SH-SY5Y (cell line): ENCODE measurements around the gene PEA15.

ENCODE experiments used
- GATA2 ChIP-seq: IDR thresholded peaks from 2 replicates; pipeline ENCODE4 v1.6.1; 2011; ENCODE audit warnings: mild to moderate bottlenecking, low read depth, low read length
- GATA3 ChIP-seq: IDR thresholded peaks from 2 replicates; pipeline ENCODE4 v1.6.1; 2011; ENCODE audit warnings: low read depth, mild to moderate bottlenecking, low read length, moderate library complexity

PEA15 gene

GRCh38 chr1:160205242-160206035, at the start of gene PEA15:
Gene PEA15, plus strand, starts transcription at chr1:160205384. Its CDS starts 6,161 bp downstream, at chr1:160211545.
- no peak for TF ChIP-seq GATA3
- TF ChIP-seq GATA2 = no peak

- TF ChIP-seq GATA2 = peak; percentile 31; the same call in 1 of the 2 replicates
- TF ChIP-seq GATA3 = no peak
These were observed 48.8 kb upstream of the PEA15 start for GRCh38 chr1:160156361-160156760.

- TF ChIP-seq GATA2 (no peak), GATA3 (no peak)
These were observed 48.0 kb upstream of the PEA15 start for GRCh38 chr1:160157174-160157573.

- no peak for TF ChIP-seq GATA3
- TF ChIP-seq GATA2 = no peak
These were observed 47.2 kb upstream of the PEA15 start for GRCh38 chr1:160158031-160158430.

- TF ChIP-seq GATA3 (no peak), GATA2 (no peak)
These were observed 46.6 kb upstream of the PEA15 start for GRCh38 chr1:160158534-160158933.

GRCh38 chr1:160159846-160160245, 45.3 kb upstream of the PEA15 start:
- TF ChIP-seq GATA3 (no peak), GATA2 (no peak)

- TF ChIP-seq GATA3 (no peak), GATA2 (no peak)
These were observed 43.0 kb upstream of the PEA15 start for GRCh38 chr1:160161965-160162705.

- TF ChIP-seq GATA3 (no peak), GATA2 (no peak)
These were observed 42.3 kb upstream of the PEA15 start for GRCh38 chr1:160162931-160163330.

GRCh38 chr1:160163615-160164014, 41.6 kb upstream of the PEA15 start:
- TF ChIP-seq GATA2 = no peak
- TF ChIP-seq GATA3 = no peak

GRCh38 chr1:160164121-160164520, 41.1 kb upstream of the PEA15 start:
- TF ChIP-seq GATA2 (no peak), GATA3 (no peak)

- no peak for TF ChIP-seq GATA2
- no peak for TF ChIP-seq GATA3
These were observed 38.9 kb upstream of the PEA15 start for GRCh38 chr1:160166166-160166868.

GRCh38 chr1:160167056-160167455, 38.1 kb upstream of the PEA15 start:
- no peak for TF ChIP-seq GATA3
- TF ChIP-seq GATA2 = no peak

- TF ChIP-seq GATA2 (no peak), GATA3 (no peak)
These were observed 37.6 kb upstream of the PEA15 start for GRCh38 chr1:160167580-160167979.

- TF ChIP-seq GATA2 = no peak
- no peak for TF ChIP-seq GATA3
These were observed 37.2 kb upstream of the PEA15 start for GRCh38 chr1:160168016-160168415.
